Activated naive CD4-positive, alpha-beta T cell treated with anti-CD3 and anti-CD28 coated beads for 36 hours (primary cell): ENCODE measurements around the gene ULBP2. TPM values are rescaled to one million over a fixed set of nuclear protein-coding genes. Genes with fewer than 3 reads are reported as not detected.
"Not testable (repeated sequence)": the region's sequence is repeated elsewhere in the genome, so short reads cannot be mapped to it uniquely, and the experiment has no call there.

Source experiments
- CTCF ChIA-PET: fragments of 350-600 bp; sonication (Branson Sonifier 250); formaldehyde crosslinking; loops from one replicate; lab custom pipeline; 2021; ENCODE audit warnings: antibody characterized with exemption; lab: Charles Lee
- DNase-seq: peaks from one replicate; pipeline ENCODE4 v3.0.0-alpha.2; 2020
- H3K27ac Mint-ChIP-seq: one replicate; pipeline ENCODE4 v1.8.0; 2021; ENCODE audit warnings: mild to moderate bottlenecking, mixed read lengths
- H3K27me3 Mint-ChIP-seq: one replicate; pipeline ENCODE4 v1.8.0; 2021; ENCODE audit warnings: low read depth, mixed read lengths
- H3K36me3 Mint-ChIP-seq: one replicate; pipeline ENCODE4 v1.8.0; 2021; ENCODE audit warnings: low read depth, mixed read lengths
- H3K4me1 Mint-ChIP-seq: one replicate; pipeline ENCODE4 v1.8.0; 2021; ENCODE audit warnings: low read depth, mixed read lengths
- H3K4me3 Mint-ChIP-seq: one replicate; pipeline ENCODE4 v1.8.0; 2021; ENCODE audit warnings: mild to moderate bottlenecking, moderate library complexity, mixed read lengths
- H3K9me3 Mint-ChIP-seq: one replicate; pipeline ENCODE4 v1.8.0; 2021; ENCODE audit warnings: mixed read lengths
- intact Hi-C: fragments of 100-400 bp; cut with micrococcal nuclease; formaldehyde crosslinking; loops from one replicate; pipeline ENCODE4 v1.15.1; 2023
- total RNA-seq, 2 experiments: library from RNA; stranded (reverse); gene quantifications; one replicate each; pipeline ENCODE4 v1.2.3, GENCODE V29; 2021

The ULBP2 gene
- total RNA-seq, 2 experiments from 2014 or later: 0.69 to 1.4 TPM

DNA sequence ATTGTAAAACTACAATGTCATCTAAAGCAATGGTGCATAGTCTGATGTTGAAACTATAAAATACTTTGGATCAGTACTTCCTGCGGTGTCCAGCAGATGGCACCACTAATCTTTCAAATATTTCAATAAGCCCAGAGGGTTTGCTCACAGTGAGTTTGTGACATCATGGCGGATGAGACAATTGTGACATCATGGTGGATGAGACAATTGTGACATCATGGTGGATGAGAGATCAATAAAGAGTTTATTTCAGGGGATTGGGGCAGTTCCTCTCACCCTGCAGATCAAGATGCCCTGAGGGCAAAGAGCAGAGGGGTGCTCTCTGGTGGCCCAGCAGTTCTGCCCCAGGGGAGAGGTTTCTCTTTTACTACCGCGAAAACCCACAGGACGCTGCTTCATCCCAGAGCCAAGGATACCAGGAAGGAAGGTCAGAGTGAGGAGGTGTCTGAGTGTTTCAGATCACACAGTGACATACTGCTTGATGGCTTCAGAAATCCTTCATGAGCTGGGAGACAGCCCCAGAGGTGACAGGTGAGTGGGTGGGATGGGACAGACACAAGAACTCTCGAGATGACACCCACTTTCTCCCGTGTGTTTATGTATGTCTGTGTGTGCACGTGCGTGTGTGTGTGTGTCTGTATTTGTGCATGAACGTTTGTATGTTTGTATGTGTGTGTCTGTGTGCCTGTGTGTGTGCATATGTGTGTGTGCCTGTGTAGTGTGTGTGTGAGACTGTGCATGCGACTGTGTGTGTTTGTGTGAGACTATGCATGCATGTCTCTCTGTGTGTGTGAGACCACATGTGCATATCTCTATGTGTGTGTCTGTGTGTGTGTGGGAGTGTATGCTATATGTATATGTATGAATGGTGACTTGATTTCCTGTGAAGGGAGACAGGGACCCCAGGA is 7.3 kb upstream of the ULBP2 start:
- Mint-ChIP-seq H3K27ac (no peak overlapping the region), H3K36me3 (no peaks in the 10 kb centered on the region), H3K4me1 (peaks cover 17% of the 10 kb centered on the region), H3K27me3 (peaks cover 71% of the 10 kb centered on the region), H3K9me3 (no peaks in the 10 kb centered on the region), H3K4me3 (no peak overlapping the region)
- CTCF ChIA-PET: interaction anchor here (2.2 kb wide), 1 partner anchor 82 kb away, joined by 14 read pairs; no protein-coding TSS in a partner anchor
- intact Hi-C loops: loop anchor here (1.0 to 2.0 kb wide), 7 partner anchors 29 to 1518 kb away; partner anchors contain the start of genes RMND1, ULBP1 and ULBP3
- DNase-seq: peak; percentile 84

DNA sequence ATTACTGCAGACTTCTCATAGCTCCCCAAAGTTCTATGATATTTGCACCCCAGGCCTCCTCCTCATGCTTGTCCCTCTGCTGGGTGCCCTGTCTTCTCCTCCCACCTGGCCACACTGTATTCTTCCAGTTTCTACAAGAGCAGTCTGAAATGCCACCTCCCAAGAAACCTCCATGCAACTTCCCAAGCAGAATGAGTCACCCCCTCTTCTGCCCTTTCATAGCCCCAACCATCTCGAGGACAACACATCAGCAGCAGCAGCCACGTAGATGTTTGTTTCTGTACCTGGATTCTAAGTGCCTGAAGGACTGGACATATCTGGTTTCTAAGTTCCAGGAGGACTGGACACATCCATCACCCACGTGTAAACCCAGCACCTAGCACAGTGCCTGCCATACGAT is 6.6 kb upstream of the ULBP2 start:
- CTCF ChIA-PET: interaction anchor here (0.7 to 2.2 kb wide), 2 partner anchors 70 to 81 kb away, joined by 3 to 14 read pairs; no protein-coding TSS in a partner anchor
- H3K27ac Mint-ChIP-seq: no peak overlapping the region

GRCh38 chr6:149935668-149936067 is 6.1 kb upstream of the ULBP2 start:
- Mint-ChIP-seq H3K4me1 (peaks cover 27% of the 10 kb centered on the region), H3K27ac (no peak overlapping the region), H3K4me3 (no peak overlapping the region), H3K36me3 (no peaks in the 10 kb centered on the region), H3K27me3 (peaks cover 72% of the 10 kb centered on the region), H3K9me3 (no peaks in the 10 kb centered on the region)
- no peak for DNase-seq
- intact Hi-C loops: loop anchor here (2.0 kb wide), 2 partner anchors 459 to 879 kb away; no protein-coding TSS in a partner anchor
- CTCF ChIA-PET: interaction anchor here (0.7 to 2.2 kb wide), 2 partner anchors 69 to 81 kb away, joined by 3 to 14 read pairs; no protein-coding TSS in a partner anchor

More for the DNA sequence above, 6.6 kb upstream of the ULBP2 start:
- DNase-seq: no peak
- H3K4me3 Mint-ChIP-seq: no peak overlapping the region
- peaks cover 72% of the 10 kb centered on the region for H3K27me3 Mint-ChIP-seq
- H3K4me1 Mint-ChIP-seq: peaks cover 24% of the 10 kb centered on the region
- H3K36me3 Mint-ChIP-seq: no peaks in the 10 kb centered on the region
- no peaks in the 10 kb centered on the region for H3K9me3 Mint-ChIP-seq
- intact Hi-C loops: loop anchor here (2.0 kb wide), 2 partner anchors 460 to 880 kb away; no protein-coding TSS in a partner anchor

DNA sequence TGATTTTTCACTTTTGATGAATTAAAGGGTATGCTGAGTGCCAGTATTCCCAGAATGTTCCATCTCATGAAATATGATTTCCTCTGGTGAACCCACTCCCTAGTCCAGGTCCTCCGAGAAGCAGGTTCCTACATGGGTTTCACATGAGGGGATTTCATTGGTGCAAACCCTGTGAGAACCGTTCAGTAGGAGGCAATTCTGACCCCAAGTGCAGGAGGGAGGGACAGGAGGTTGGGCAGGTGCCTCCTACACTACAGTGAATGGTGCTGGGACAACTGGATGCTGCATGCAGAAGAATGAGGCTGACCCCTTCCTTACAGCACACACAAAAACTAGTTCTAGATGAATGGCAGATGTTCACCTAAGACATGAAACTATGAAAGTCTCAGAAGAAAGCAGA is 5.1 kb upstream of the ULBP2 start:
- CTCF ChIA-PET: interaction anchor here (2.2 kb wide), 1 partner anchor 80 kb away, joined by 14 read pairs; no protein-coding TSS in a partner anchor
- H3K4me3 Mint-ChIP-seq: no peak overlapping the region
- peaks cover 75% of the 10 kb centered on the region for H3K27me3 Mint-ChIP-seq
- no peak for DNase-seq
- H3K9me3 Mint-ChIP-seq: no peaks in the 10 kb centered on the region
- no peaks in the 10 kb centered on the region for H3K36me3 Mint-ChIP-seq
- peaks cover 32% of the 10 kb centered on the region for H3K4me1 Mint-ChIP-seq
- no peak overlapping the region for H3K27ac Mint-ChIP-seq
- intact Hi-C loops: no loop called here

DNA sequence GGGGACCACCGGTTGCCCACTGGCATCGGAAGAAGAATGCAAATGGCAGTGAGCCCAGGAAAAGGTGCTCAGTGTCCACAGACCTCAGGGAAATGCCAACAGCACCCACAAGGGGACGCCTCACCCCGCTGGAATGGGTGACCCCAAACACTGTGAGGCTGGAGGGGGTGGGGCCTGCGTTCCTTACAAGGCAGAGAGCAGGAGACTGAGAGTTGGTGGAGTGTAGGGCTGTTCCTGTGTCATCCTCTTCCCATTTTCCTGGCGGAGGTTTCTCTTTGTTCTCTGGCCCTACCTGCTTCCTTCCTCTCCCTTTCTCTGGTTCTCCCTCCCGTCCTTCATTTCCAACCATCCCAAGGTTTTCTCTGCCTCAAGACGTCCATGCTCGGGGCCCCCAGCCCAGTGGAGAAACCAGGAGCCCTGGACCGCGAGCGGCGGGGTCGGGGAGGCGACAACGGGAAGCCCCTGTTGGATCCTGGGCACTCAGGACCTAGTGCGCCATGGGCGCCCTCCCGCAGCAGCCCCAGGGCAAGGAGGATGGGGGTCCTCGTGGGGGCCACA is 3.7 kb upstream of the ULBP2 start:
- peaks cover 72% of the 10 kb centered on the region for H3K27me3 Mint-ChIP-seq
- not testable (repeated sequence) for H3K9me3 Mint-ChIP-seq

GRCh38 chr6:149938571-149939355 is 3.1 kb upstream of the ULBP2 start:
- H3K27ac Mint-ChIP-seq: no peak overlapping the region
- peaks cover 36% of the 10 kb centered on the region for H3K4me1 Mint-ChIP-seq
- no peaks in the 10 kb centered on the region for H3K36me3 Mint-ChIP-seq
- peak overlapping the region; percentile 69 for H3K4me3 Mint-ChIP-seq
- CTCF ChIA-PET: interaction anchor here (0.6 to 1.2 kb wide), 3 partner anchors 14 to 68 kb away, joined by 3 to 4 read pairs (median 3); no protein-coding TSS in a partner anchor
- no peaks in the 10 kb centered on the region for H3K9me3 Mint-ChIP-seq
- DNase-seq: peak; percentile 67
- H3K27me3 Mint-ChIP-seq: peaks cover 69% of the 10 kb centered on the region
- intact Hi-C loops: loop anchor here (1.0 kb wide), 2 partner anchors 79 to 131 kb away; partner anchors contain the start of gene ULBP3

More for the DNA sequence above, 3.7 kb upstream of the ULBP2 start:
- intact Hi-C loops: loop anchor here (1.0 kb wide), 1 partner anchor 131 kb away; the partner anchor contains the start of gene ULBP3
- peaks cover 36% of the 10 kb centered on the region for H3K4me1 Mint-ChIP-seq
- H3K4me3 Mint-ChIP-seq: peak overlapping the region; percentile 69
- H3K36me3 Mint-ChIP-seq, H3K27ac Mint-ChIP-seq, DNase-seq: not testable (repeated sequence)
- CTCF ChIA-PET: interaction anchor here (0.6 to 0.8 kb wide), 2 partner anchors 24 to 69 kb away, joined by 3 to 4 read pairs; no protein-coding TSS in a partner anchor

- Mint-ChIP-seq H3K9me3 (no peaks in the 10 kb centered on the region), H3K4me3 (peak overlapping the region; percentile 69), H3K27ac (no peak overlapping the region), H3K27me3 (peaks cover 67% of the 10 kb centered on the region), H3K36me3 (no peaks in the 10 kb centered on the region), H3K4me1 (peaks cover 36% of the 10 kb centered on the region)
- CTCF ChIA-PET: interaction anchor here (1.2 kb wide), 1 partner anchor 13 kb away, joined by 3 read pairs; no protein-coding TSS in a partner anchor
- DNase-seq: no peak
- intact Hi-C loops: loop anchor here (1.0 kb wide), 1 partner anchor 78 kb away; no protein-coding TSS in a partner anchor
These were observed 2.5 kb upstream of the ULBP2 start for GRCh38 chr6:149939356-149939648.

DNA sequence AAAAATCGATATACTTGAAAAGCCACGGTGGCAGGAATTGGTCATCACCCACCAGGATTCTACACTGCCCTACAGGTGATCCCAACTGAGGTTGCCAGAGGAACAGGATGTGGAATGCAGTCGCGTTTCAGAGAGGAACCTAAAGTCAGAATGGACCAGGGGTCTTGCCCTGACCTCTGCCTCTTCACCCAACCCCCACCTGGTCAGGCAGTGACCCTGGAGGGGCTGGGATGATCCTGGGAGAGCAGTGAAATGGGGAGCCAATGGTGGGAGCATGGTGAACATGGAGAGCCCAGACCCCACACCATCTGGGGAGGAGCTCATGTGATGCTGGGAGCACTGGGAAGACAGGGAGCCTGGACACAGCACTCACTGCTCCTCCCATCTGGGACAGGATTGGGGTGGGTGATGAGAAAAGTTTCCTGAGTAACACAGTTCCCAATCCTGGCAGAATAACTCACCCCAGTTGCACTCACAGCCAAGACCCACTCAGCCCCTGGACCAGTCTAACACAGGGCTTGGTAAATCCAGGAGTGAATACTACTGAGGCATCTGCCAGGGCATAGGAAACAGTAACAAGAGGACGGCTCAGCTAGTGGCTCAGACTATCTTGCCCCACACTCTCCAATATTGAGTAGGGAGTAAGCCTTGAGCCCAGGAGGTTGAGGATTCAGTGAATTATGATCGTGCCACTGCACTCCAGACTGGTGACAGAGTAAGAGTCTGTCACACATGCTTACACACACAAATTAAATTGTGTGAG is 1.7 kb upstream of the ULBP2 start:
- H3K27ac Mint-ChIP-seq: no peak overlapping the region
- H3K36me3 Mint-ChIP-seq: no peaks in the 10 kb centered on the region
- H3K9me3 Mint-ChIP-seq: no peaks in the 10 kb centered on the region
- intact Hi-C loops: loop anchor here (1.0 kb wide), 1 partner anchor 77 kb away; no protein-coding TSS in a partner anchor
- H3K4me1 Mint-ChIP-seq: peaks cover 35% of the 10 kb centered on the region
- H3K27me3 Mint-ChIP-seq: peaks cover 60% of the 10 kb centered on the region
- CTCF ChIA-PET: interaction anchor here (0.7 to 1.2 kb wide), 2 partner anchors 13 to 22 kb away, joined by 3 read pairs; no protein-coding TSS in a partner anchor
- peak overlapping the region; percentile 39 for H3K4me3 Mint-ChIP-seq
- DNase-seq: no peak

- Mint-ChIP-seq H3K36me3 (no peaks in the 10 kb centered on the region), H3K4me1 (peaks cover 32% of the 10 kb centered on the region), H3K9me3 (no peaks in the 10 kb centered on the region), H3K4me3 (peak overlapping the region; percentile 39), H3K27me3 (peaks cover 55% of the 10 kb centered on the region), H3K27ac (no peak overlapping the region)
- CTCF ChIA-PET: no interaction called here
- DNase-seq: no peak
- intact Hi-C loops: no loop called here
These were observed 1.2 kb upstream of the ULBP2 start for GRCh38 chr6:149940672-149940982.

DNA sequence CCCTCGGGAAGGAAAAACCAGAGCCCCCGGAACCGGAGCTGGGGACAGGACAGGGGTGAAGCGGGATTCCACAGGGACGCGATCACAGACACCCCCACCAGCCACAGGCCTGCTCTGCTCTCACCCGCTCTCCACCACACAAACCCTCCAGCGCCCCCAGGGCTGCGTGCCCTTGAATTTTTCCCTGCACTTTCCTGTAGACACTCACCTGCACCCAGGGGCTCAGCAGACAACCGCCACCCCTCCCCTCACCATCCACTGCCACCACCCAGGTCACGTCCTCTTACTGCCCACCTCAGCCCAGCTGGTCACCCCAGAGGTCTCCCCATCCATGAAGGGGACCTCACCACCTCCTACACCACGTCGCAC is 631 bp downstream of the ULBP2 start:
- intact Hi-C loops: loop anchor here (1.0 kb wide), 1 partner anchor 193 kb away; the partner anchor contains the start of gene PCMT1
- no peaks in the 10 kb centered on the region for H3K9me3 Mint-ChIP-seq
- peaks cover 32% of the 10 kb centered on the region for H3K4me1 Mint-ChIP-seq
- no peak overlapping the region for H3K27ac Mint-ChIP-seq
- H3K27me3 Mint-ChIP-seq: peaks cover 42% of the 10 kb centered on the region
- no peaks in the 10 kb centered on the region for H3K36me3 Mint-ChIP-seq
- CTCF ChIA-PET: no interaction called here
- peak overlapping the region; percentile 89 for H3K4me3 Mint-ChIP-seq
- DNase-seq: no peak

DNA sequence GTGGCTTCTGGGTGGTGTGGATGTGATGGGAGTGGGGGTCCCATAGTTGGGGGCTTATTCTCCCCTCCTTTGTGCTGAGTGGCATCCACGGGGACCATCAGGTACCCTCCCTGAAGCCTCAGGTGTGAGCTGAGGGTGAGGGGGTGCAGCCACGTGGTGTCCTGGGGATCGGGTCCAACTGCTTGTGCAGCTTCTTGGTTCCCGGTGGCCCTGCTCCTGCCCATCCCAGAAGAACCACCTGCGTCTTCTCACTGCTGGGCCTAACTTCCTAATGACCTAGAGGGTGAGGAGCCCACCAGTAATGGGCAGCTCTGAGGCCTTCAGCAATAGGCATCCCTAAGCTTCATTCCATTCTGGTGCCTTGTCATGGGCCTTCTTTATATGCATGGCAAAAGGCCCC is 1.5 kb downstream of the ULBP2 start:
- H3K9me3 Mint-ChIP-seq, H3K27ac Mint-ChIP-seq, CTCF ChIA-PET, H3K4me3 Mint-ChIP-seq, intact Hi-C loops, H3K36me3 Mint-ChIP-seq, DNase-seq: not testable (repeated sequence)
- Mint-ChIP-seq H3K4me1 (peaks cover 29% of the 10 kb centered on the region), H3K27me3 (peaks cover 40% of the 10 kb centered on the region)
